ENCODE data around the gene FAAP20.

Gene FAAP20

DNA sequence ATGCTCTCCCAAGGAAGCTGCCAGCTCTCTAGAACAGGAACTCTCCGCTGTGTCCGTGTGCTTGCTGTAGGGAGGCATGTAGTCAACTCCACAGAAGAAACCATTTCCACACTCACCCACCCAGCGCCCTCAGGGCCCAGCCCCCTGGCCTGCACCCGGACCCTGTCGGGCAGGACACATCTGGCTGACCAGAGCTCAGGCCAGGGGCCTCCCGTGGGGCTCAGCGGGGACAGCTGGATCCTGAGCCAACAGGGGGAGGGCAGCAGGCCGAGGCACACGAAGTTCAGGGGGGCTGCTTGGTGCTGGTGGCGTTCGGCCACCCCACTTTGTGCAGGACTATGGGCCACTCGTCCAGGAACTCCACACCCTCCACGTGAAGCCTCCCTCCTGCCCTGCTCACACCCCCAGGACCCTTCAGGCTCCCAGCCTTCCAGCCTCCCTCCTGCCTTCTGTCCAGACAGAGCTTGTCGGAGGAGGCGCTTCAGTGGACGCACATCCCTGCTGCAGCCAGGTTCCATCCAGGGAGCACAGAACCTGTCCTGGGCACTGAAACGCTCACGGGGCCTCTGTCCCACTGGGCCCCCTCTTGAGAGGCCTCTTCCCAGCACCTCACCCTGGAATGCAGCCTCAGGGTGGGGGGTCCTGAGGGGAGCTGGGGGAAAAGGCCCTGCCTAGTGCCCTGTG is 15.0 kb upstream of the FAAP20 start:
- no peak overlapping the region for H3K27ac Mint-ChIP-seq
- no peak for DNase-seq

GRCh38 chr1:2208309-2209239 is 14.0 kb upstream of the FAAP20 start:
- Mint-ChIP-seq H3K4me1 (ENCODE audit: low read depth) (peaks cover 13% of the 10 kb centered on the region), H3K27me3 (no peaks in the 10 kb centered on the region), H3K27ac (no peak overlapping the region), H3K36me3 (ENCODE audit: low read depth) (no peaks in the 10 kb centered on the region), H3K4me3 (no peak overlapping the region), H3K9me3 (no peaks in the 10 kb centered on the region)
- no peak for DNase-seq

More for the DNA sequence above, 15.0 kb upstream of the FAAP20 start:
- H3K36me3 Mint-ChIP-seq (ENCODE audit: low read depth) = no peaks in the 10 kb centered on the region
- H3K9me3 Mint-ChIP-seq = no peaks in the 10 kb centered on the region
- H3K27me3 Mint-ChIP-seq = no peaks in the 10 kb centered on the region
- H3K4me3 Mint-ChIP-seq = no peak overlapping the region
- peaks cover 9% of the 10 kb centered on the region for H3K4me1 Mint-ChIP-seq (ENCODE audit: low read depth)

GRCh38 chr1:2206813-2207487 is 12.4 kb upstream of the FAAP20 start:
- no peak overlapping the region for H3K4me3 Mint-ChIP-seq
- no peak for DNase-seq
- no peak overlapping the region for H3K27ac Mint-ChIP-seq
- H3K36me3 Mint-ChIP-seq (ENCODE audit: low read depth) = no peaks in the 10 kb centered on the region
- H3K9me3 Mint-ChIP-seq = no peaks in the 10 kb centered on the region
- no peaks in the 10 kb centered on the region for H3K27me3 Mint-ChIP-seq
- peaks cover 5% of the 10 kb centered on the region for H3K4me1 Mint-ChIP-seq (ENCODE audit: low read depth)

GRCh38 chr1:2205191-2205952 is 10.8 kb upstream of the FAAP20 start:
- Mint-ChIP-seq H3K4me3 (peak overlapping the region; percentile 46), H3K27ac (no peak overlapping the region), H3K36me3 (ENCODE audit: low read depth) (no peaks in the 10 kb centered on the region), H3K4me1 (ENCODE audit: low read depth) (peaks cover 5% of the 10 kb centered on the region), H3K9me3 (no peaks in the 10 kb centered on the region), H3K27me3 (no peaks in the 10 kb centered on the region)
- peak; percentile 92 for DNase-seq

DNA sequence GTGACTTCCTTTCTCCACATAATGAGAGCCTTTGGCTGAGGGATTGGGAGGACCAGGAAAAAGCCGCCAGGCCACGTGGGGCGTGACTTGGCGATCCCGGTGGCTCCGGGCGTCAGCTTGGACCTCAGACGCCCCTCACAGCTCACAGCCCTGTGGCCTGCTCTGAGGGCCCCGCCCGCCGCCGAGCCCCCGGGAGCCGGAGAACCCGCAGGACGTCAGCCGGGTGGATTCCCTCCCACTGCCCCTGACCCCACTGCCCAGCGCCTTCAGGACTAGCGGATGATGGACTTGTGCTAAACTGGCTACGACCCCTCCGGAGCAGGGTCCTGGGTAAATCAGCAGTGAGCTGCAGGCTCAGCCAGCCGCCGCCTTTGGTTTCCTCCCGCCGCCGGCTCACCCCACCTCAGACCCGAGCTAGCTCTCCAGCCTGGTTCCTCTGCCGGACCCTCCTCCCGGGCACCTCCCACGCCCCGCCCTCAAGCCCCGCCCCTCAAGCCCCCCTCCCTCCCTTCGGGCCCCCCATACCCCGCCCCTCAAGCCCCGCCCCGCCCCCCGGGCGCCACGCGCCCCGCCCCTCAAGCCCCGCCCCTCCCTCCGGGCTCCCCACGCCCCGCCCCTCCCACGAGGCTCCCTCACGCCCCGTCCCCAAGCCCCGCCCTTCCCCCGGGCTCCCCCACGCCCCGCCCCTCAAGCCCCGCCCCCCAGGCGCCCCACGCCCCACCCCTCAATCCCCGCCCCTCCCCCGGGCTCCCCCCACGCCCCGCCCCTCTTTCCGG is 10.0 kb upstream of the FAAP20 start:
- H3K36me3 Mint-ChIP-seq (ENCODE audit: low read depth) = no peaks in the 10 kb centered on the region
- no peak for DNase-seq
- H3K4me3 Mint-ChIP-seq = peak overlapping the region; percentile 36
- peaks cover 9% of the 10 kb centered on the region for H3K4me1 Mint-ChIP-seq (ENCODE audit: low read depth)
- no peak overlapping the region for H3K27ac Mint-ChIP-seq
- H3K27me3 Mint-ChIP-seq = no peaks in the 10 kb centered on the region
- no peaks in the 10 kb centered on the region for H3K9me3 Mint-ChIP-seq

DNA sequence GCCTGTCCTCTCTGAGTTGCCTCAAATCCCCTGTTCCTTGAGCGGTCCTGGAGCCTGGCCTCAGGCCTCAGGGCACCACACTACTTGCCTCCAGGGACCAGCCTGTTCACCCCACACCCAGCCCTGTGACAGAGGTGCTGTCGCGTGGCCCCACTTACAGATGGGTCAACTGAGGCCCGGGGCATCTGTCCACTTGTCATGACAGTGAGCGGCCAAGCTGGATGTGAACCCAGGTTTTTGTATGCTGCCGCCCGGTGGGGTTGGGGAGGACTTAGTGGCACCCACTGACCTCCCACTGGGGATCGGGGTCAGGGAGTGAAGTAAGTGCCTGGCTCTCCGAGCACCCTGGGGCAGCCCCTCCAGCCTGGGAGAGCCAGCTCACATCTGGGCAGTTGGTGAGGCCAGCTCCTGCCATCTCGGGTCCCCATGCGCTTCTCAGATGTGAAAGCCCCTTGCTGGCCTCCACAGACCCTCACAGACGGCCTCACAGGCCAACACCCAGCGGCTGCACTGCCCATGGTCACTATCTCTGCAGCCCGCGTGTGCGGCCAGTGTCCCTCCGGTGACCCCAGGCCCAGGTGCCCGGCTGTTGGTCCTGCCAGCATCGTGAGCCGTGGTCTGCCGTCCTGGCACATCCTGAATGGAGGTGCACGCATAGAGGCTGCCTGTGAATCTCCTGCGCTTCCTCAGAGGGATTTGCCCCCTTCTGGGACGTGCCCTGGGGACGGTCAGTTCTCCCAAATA is 9.3 kb upstream of the FAAP20 start:
- H3K9me3 Mint-ChIP-seq = no peaks in the 10 kb centered on the region
- H3K27ac Mint-ChIP-seq = no peak overlapping the region
- no peaks in the 10 kb centered on the region for H3K36me3 Mint-ChIP-seq (ENCODE audit: low read depth)
- H3K4me1 Mint-ChIP-seq (ENCODE audit: low read depth) = peaks cover 16% of the 10 kb centered on the region
- H3K4me3 Mint-ChIP-seq = no peak overlapping the region
- no peaks in the 10 kb centered on the region for H3K27me3 Mint-ChIP-seq
- DNase-seq = no peak

- no peak for DNase-seq
- H3K4me1 Mint-ChIP-seq (ENCODE audit: low read depth) = peaks cover 25% of the 10 kb centered on the region
- H3K36me3 Mint-ChIP-seq (ENCODE audit: low read depth) = no peaks in the 10 kb centered on the region
- no peaks in the 10 kb centered on the region for H3K9me3 Mint-ChIP-seq
- no peaks in the 10 kb centered on the region for H3K27me3 Mint-ChIP-seq
- H3K4me3 Mint-ChIP-seq = no peak overlapping the region
- H3K27ac Mint-ChIP-seq = no peak overlapping the region
These were observed 8.4 kb upstream of the FAAP20 start for GRCh38 chr1:2202843-2203601.

- H3K4me3 Mint-ChIP-seq = no peak overlapping the region
- H3K27ac Mint-ChIP-seq = peak overlapping the region; percentile 41
These were observed 7.5 kb upstream of the FAAP20 start for GRCh38 chr1:2202008-2202575.

GRCh38 chr1:2201062-2201461 is 6.5 kb upstream of the FAAP20 start:
- no peak overlapping the region for H3K4me3 Mint-ChIP-seq
- H3K27me3 Mint-ChIP-seq = no peaks in the 10 kb centered on the region
- no peak overlapping the region for H3K27ac Mint-ChIP-seq
- no peaks in the 10 kb centered on the region for H3K36me3 Mint-ChIP-seq (ENCODE audit: low read depth)
- peaks cover 28% of the 10 kb centered on the region for H3K4me1 Mint-ChIP-seq (ENCODE audit: low read depth)
- no peaks in the 10 kb centered on the region for H3K9me3 Mint-ChIP-seq
- DNase-seq = no peak

More at GRCh38 chr1:2202008-2202575, 7.5 kb upstream of the FAAP20 start:
- Mint-ChIP-seq H3K9me3 (no peaks in the 10 kb centered on the region), H3K4me1 (ENCODE audit: low read depth) (peaks cover 28% of the 10 kb centered on the region), H3K27me3 (no peaks in the 10 kb centered on the region), H3K36me3 (ENCODE audit: low read depth) (no peaks in the 10 kb centered on the region)
- no peak for DNase-seq

DNA sequence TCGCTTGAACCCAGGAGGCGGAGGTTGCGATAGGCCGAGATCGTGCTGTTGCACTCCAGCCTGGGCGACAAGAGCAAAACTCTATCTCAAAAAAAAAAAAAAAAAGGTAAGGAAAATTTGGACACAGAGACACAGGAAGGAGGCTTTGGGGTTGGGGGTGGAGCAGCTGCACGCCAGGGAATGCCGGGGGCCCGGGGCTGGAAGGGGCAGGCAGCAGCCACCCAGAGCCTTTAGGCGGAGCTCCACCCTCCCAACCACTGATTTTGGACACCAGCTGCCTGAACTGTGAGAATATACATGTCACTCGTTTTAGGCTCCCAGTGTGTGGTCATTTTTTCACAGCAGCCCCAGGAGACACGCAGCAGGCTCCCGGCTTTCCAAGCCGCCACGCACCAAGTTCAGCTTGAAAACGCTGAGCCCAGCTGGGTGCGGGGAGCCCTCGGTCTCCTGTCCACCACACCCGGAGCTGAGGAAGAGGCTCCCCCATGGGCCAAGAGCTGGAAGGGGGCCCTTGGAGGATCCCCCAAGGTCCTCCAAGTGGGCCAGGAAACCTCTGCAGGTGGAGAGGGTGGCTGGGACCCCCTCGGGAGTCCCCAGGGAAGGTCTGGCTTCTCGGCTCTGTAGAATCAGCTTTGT is 5.9 kb upstream of the FAAP20 start:
- H3K9me3 Mint-ChIP-seq = no peaks in the 10 kb centered on the region
- peak overlapping the region; percentile 90 for H3K4me3 Mint-ChIP-seq
- no peaks in the 10 kb centered on the region for H3K27me3 Mint-ChIP-seq
- H3K27ac Mint-ChIP-seq = no peak overlapping the region
- no peak for DNase-seq
- no peaks in the 10 kb centered on the region for H3K36me3 Mint-ChIP-seq (ENCODE audit: low read depth)
- peaks cover 26% of the 10 kb centered on the region for H3K4me1 Mint-ChIP-seq (ENCODE audit: low read depth)

DNA sequence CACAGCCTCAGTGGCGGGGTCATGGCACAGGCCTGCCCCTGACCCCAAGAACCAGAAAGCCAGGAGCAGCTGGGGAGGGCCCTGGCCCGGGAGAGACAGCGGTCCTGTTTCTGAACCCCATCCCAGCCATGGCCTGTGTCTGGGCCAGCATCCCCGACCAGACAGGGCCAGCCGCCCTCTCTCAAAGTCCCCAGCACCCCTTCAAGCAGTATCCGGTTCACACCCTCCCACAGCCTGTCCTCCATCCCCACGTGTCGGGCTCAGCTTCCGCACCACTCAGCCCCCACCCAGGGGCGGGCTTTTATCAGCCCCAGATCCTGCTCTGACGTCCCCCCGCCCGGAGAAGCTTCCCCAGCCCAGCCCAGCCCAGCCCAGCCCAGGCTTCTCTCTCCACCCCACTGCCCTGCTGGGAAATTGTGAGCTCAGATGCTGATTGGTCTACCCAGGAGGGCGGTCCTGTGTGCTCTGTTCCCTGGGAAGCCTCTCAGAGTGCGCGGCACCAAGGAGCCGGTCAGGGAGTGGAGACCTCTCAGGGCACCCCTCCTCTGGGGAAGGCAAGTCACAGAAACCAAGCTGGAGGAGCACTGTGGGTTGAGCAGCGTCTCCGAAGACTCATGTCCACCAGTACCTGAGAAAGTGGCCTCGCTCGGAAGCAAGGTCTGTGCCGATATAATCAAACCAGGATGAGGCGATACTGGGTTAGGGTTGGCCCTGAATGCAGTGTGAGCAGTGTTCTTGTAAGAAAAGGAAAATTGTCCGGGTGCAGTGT is 4.7 kb upstream of the FAAP20 start:
- peak overlapping the region; percentile 90 for H3K4me3 Mint-ChIP-seq
- peaks cover 25% of the 10 kb centered on the region for H3K4me1 Mint-ChIP-seq (ENCODE audit: low read depth)
- peak overlapping the region; percentile 92 for H3K27ac Mint-ChIP-seq
- no peaks in the 10 kb centered on the region for H3K9me3 Mint-ChIP-seq
- peak; percentile 85 for DNase-seq
- H3K27me3 Mint-ChIP-seq = no peaks in the 10 kb centered on the region
- H3K36me3 Mint-ChIP-seq (ENCODE audit: low read depth) = no peaks in the 10 kb centered on the region

All from activated T-cell treated with anti-CD3 and anti-CD28 coated beads, Interleukin-2, amount 50 U/mL, for 24 hours (primary cell).